ENCODE measurements around the gene CENPVL2.
A peak's percentile ranks its signal among the peaks of the same experiment; 100 is the strongest.
"Not testable (repeated sequence)": the region's sequence is repeated elsewhere in the genome, so short reads cannot be mapped to it uniquely, and the experiment has no call there.

Gene CENPVL2

DNA sequence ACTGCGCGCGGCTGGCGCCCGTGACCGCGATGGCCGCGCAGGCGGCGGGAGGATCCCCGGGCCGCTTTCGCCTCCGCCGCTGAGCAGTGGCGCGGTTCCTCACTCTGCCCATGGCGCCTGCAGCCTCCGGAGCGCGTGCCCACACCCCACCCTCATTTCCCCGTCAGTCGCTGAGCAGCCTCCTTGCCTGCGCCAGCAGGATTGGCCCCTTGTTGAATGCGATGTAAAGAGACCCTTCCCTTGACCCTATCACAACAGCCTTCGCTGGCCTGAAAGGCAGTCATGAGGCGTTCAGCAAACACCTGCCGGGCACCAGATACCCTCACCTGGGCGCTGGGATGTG lies at the start of gene CENPVL2:
Gene CENPVL2, minus strand, starts transcription at position 112 of the 343 bp plus-strand sequence. Its CDS starts 0 bp downstream, at position 112.
- DNase-seq: not testable (repeated sequence)

DNA sequence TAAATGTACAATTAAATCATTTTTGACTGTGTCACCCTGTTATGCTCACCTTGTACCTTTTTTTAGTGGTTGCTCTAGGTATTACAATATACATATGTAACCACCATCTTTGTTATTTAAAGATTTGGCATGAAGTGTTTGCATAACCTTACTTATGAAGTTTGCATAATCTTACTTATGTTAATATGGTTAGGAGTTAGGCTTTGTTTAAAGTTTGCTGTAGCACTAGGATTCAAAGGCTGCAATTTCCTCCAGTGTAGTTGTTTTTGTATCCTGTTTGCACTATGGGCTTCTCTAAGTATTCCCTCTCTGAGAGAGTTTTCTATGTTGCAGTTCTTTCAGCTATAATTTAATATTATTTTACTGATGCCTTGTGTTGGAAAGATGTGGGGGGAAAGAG lies 45.6 kb upstream of the CENPVL2 start:
- no peak for DNase-seq

DNA sequence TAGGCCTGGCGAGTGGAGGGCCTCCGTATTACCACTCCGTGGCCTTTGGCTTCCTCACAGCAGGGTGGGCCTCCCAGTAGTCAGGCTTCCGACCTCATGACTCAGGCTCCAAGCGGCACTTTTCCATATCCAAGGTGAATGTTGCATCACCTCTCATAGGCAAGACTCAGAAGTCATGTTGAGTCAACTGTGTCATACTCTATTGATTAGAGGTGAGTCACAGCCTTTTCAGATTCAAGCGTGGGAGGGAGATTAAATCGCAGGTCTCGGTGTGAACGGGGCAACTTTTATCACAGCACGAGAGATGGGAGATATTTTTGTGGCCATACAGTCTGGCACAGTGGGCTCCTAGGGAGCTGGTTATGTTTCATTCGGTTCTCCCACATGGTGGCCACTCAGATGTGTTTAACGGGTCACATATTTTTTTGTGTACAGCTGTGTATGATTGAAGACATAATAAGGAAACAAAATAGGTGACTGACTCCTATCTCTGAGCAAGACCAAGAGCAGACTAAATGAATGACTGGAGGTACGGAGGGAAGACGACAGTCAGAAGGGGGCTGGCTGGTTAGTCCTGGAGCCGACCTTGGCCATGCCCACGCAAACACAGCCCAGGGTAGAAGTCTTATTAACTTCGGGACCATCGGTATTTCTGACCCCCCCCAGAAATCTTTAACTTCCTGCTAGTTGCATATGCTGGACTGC lies 30.5 kb upstream of the CENPVL2 start:
- not testable (repeated sequence) for DNase-seq

DNA sequence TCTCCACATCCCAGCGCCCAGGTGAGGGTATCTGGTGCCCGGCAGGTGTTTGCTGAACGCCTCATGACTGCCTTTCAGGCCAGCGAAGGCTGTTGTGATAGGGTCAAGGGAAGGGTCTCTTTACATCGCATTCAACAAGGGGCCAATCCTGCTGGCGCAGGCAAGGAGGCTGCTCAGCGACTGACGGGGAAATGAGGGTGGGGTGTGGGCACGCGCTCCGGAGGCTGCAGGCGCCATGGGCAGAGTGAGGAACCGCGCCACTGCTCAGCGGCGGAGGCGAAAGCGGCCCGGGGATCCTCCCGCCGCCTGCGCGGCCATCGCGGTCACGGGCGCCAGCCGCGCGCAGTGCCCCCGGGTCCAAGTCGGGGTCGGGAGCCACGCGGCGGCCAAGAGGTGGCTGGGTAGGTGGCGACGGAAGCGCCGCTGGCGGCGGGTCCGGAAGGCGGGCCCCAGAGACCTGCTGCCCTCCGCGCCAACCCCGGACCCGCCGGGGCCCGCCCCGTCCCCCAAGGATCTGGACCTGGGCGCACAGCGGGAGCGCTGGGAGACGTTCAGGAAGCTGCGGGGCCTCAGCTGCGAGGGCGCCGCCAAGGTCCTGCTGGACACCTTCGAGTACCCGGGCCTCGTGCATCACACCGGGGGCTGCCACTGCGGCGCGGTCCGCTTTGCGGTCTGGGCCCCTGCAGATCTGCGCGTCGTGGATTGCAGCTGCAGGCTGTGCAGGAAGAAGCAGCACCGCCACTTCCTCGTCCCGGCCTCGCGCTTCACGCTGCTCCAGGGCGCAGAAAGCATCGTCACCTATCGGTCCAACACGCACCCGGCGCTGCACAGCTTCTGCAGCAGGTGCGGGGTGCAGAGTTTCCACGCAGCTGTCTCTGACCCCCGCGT lies 27.9 kb upstream of the CENPVL2 start, which contains the start of gene CENPVL1:
Gene CENPVL1, plus strand, starts transcription at position 236 of the 888 bp plus-strand sequence. Its CDS starts 0 bp downstream, at position 236.
- DNase-seq: not testable (repeated sequence)

DNA sequence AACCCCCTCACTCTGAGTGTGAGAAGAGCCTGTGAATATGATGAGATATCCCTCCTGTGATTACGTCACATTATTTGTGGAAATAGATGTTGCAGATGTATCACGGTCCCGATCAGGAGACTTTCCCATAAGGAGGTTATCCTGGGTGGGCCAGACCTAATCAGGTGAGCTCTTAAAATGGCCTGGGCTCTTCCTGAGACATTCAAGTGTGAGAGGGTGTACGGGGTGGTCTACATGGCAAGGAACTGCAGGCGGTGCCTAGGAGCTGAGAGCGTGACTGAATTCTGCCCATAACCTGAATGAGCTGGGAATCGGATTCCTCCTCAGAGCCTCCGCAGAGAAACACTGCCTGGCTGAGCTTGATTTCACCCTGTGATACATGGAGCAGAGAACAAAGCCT lies 14.8 kb upstream of the CENPVL2 start:
- DNase-seq: no peak

DNA sequence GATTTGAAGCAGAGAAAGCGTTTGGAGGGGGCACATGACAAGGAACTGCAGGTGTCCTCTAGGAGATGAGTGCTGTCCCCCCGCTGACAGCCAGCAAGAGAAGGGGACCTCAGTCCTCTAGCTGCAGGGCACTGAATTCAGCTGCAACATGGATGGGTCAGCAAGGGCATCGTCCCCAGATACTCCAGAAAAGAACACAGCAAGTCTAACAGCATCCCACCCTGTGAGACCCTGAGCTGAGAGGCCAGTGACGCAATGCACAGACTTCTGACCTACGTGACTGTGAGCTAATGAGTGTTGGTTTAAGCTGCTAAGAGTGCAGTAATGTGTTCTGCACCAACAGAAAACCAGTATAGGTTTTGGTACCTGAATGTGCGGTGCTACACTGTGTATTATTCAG lies 11.6 kb upstream of the CENPVL2 start:
- DNase-seq: no peak

DNA sequence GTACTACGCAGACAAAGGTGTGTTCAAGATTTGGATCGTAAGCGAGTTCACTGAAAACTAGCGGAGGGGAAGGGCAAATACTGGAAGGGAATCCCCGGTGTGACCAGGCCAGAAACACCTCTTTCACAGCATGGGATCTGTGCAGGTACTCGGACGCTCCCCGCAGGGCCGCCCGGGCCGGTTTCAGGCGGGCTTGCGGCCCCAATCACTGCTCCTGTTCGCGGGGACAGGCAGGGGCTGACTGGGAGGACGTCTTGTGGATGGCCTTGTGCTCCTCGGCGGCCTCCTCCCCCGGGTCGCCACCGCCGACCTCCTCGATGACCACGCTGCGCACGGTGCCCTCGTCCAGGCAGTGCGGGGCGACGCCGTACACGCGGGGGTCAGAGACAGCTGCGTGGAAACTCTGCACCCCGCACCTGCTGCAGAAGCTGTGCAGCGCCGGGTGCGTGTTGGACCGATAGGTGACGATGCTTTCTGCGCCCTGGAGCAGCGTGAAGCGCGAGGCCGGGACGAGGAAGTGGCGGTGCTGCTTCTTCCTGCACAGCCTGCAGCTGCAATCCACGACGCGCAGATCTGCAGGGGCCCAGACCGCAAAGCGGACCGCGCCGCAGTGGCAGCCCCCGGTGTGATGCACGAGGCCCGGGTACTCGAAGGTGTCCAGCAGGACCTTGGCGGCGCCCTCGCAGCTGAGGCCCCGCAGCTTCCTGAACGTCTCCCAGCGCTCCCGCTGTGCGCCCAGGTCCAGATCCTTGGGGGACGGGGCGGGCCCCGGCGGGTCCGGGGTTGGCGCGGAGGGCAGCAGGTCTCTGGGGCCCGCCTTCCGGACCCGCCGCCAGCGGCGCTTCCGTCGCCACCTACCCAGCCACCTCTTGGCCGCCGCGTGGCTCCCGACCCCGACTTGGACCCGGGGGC lies 567 bp downstream of the CENPVL2 start:
- not testable (repeated sequence) for DNase-seq

DNA sequence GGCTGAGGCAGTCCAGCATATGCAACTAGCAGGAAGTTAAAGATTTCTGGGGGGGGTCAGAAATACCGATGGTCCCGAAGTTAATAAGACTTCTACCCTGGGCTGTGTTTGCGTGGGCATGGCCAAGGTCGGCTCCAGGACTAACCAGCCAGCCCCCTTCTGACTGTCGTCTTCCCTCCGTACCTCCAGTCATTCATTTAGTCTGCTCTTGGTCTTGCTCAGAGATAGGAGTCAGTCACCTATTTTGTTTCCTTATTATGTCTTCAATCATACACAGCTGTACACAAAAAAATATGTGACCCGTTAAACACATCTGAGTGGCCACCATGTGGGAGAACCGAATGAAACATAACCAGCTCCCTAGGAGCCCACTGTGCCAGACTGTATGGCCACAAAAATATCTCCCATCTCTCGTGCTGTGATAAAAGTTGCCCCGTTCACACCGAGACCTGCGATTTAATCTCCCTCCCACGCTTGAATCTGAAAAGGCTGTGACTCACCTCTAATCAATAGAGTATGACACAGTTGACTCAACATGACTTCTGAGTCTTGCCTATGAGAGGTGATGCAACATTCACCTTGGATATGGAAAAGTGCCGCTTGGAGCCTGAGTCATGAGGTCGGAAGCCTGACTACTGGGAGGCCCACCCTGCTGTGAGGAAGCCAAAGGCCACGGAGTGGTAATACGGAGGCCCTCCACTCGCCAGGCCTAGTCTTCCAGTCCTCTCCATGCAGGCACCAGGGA lies 2.8 kb downstream of the CENPVL2 start:
- not testable (repeated sequence) for DNase-seq

DNA sequence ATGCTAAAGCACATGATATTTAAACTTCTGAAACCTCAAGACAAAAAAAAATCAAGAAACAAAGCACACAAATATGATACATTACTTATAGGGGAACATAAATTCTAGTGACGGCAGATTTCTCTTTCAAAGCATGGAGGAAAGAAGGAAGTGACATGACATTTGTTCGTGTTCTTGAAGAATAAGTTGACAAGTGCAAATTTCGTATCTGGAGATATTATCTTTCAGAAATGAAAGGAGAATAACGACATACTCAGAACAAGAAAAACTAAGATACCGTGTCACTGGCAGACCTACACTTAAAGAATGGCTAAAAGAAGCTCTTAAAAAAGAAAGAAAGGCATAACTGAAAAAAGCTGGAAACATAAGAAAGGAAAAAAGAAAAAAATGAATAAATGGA lies 16.6 kb downstream of the CENPVL2 start:
- DNase-seq: no peak

DNA sequence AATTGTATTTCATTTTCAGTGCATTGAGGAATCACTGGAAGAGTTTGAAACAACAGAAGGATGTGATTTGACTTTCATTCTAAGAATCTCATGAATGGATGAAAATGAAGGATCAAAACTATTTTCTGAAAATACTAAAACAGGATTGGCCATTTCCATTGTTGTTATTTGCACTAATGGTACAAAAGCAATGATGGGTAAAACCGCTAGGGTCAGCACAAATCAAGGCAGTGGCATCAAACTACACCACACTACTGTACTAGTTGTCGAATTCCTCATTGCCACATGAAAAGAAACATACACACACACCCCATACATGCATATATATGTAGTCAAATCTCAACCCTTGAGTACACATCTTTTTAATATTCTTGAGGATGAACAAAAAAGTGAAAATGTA lies 39.3 kb downstream of the CENPVL2 start:
- DNase-seq: no peak

DNA sequence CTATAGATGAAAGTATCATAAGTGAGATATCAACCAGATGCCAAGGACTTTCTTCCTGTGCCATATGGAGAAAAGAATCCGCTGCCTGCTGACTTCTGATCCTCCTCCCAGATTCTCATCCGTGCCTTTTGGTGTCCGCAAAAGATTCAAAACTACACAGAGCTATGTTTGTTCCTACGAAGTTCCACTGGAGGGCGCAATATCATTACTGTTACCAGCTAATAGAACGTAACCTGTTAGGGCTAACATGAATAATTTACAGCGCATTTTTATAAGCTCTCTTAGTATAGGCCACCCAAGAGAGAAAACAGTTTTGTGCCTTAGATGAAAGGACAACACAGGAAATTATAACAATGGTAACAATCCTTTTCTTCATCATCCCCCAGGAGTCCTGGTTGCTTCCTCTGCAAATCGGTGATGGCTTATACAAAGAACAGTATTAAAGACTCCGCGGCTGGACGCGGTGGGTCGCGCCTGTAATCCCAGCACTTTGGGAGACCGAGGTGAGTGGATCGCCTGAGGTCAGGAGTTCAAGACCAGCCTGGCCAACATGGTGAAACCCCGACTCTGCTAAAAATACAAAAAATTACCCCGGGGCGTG lies 41.1 kb downstream of the CENPVL2 start:
- DNase-seq: peak; percentile 12

DNA sequence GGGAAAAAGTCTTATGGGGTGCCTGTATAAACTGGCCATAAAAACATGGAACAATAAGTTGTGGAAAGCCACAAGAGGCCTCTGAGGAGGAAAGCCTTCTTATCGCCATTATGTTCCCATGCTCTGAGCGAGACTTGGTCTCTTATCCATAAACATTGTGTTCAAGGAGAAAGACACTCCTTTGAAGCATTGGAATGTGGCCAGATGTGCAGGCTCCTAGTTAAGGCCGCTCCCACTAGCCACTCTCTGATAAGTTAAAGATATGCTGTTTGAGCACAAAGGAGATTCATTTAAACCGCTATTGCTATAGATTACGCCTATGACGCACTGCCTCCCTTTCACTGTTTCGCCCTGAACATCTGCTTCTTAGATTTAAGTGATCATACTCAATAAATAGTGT lies 46.1 kb downstream of the CENPVL2 start:
- DNase-seq: not testable (repeated sequence)
